Sciatic nerve (tissue), 2 donors: Measurements from ENCODE around the gene RALA. TPM values are rescaled to one million over a fixed set of nuclear protein-coding genes. Genes with fewer than 3 reads are reported as not detected.
"Not testable (repeated sequence)": the region's sequence is repeated elsewhere in the genome, so short reads cannot be mapped to it uniquely, and the experiment has no call there.

Experiments
- ATAC-seq: fragments of 200-7000 bp; cut with Tn5 transposase; one replicate; pipeline ENCODE4 v1.9.1; 2020; ENCODE audit warnings: mild to moderate bottlenecking, moderate library complexity
- DNase-seq: peaks from one replicate; pipeline ENCODE4 v3.0.0-alpha.2; 2020; ENCODE audit warnings: low spot score
- intact Hi-C: fragments of 100-400 bp; cut with DNase I; formaldehyde crosslinking; loops from one replicate; pipeline ENCODE4 v1.14.2; 2022
- total RNA-seq: library from RNA; stranded (reverse); fragmentation: NEBNext Ultra II Directional; extraction: Animal tissue kit (Norgen Biotek cat#: 25700); gene quantifications from one replicate; pipeline ENCODE4 v1.2.1, GENCODE V29; 2021
- donor health status: DM: no; HTN: no; CAD: no.
- donor health status: DM: no; HTN: no; CAD: no.

The RALA gene
- total RNA-seq, 1 donor from 2014 or later: 35.0 TPM

DNA sequence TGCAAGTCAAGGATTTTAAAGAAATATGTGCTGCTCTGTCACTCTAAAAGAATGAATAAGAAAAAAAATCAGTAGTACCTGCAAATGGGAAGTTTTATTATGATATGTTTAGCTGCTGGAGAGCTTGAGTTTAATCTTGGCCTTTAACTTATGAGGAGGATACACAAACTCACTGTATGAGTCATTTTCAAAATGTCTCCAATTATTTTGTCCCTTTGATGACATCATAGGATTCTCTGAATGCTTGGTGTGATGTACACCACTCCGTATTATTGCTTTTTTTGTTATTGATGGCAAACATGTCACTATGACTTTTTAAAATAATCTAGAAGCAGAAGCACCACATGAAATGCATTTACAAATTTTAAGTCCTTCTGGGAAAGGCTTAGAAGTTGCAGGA is 125.8 kb downstream of the RALA start:
- intact Hi-C loops: loop anchor here (10.0 kb wide), 1 partner anchor 164 kb away; no protein-coding TSS in a partner anchor
- DNase-seq (no peak), ATAC-seq (no peak)

DNA sequence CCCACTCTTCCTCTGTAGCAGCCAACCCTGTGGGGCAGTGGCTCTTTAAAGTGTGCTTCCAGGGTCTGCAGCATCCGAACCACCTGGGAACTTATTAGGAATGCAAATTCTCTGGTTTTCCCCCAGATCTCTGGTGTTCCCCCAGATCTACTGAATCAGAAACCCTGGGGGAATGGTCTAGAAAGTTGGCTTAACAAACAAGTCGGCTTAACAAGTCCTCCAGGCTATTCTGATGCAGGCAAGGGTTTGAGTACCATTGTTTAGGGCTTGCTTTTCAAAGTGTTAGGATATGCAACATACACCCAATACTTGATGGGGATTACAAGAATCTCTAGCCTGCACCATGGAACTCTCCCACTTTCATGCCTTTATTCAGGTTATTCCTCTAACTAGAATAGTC is 126.3 kb downstream of the RALA start:
- intact Hi-C loops: loop anchor here (10.0 kb wide), 1 partner anchor 165 kb away; no protein-coding TSS in a partner anchor
- DNase-seq (no peak), ATAC-seq (no peak)

DNA sequence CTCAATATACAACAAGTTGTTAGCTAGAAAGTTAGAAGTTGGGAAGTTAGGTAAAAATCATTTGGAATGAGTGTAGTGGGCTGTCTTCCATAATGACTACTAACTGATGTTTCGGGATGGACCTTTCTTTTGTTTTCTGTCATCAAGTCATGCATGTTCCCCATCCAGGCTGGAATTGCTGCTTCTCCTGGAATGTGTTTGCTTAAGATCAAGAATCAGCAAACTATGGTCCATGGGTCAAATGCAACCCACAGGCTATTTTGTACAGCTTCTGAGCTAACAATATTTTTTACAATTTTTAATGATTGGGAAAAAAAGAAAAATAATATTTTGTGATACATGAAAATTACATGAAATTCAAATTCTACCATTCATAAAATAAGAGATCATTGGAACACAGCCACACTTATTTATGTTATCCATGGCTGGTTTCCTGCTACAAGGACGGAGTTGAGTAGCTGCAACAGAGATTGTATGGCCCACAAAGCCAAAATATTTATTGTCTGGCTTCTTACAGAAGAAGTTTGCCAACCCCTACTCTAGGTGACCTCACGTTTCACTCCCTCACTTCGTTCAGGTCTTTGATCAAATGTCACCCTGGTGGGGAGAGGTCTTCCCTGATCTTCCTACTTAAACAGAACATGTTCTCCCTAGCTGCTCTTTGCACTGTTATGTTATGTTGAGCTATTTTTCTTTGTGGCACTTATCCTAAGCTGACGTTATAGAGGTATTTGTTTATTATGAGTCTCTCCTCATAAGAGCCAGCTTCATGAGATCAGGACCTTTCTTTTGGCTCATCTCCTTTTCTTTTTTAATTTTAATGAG is 127.1 kb downstream of the RALA start:
- DNase-seq (no peak), ATAC-seq (no peak)
- intact Hi-C loops: no loop called here

DNA sequence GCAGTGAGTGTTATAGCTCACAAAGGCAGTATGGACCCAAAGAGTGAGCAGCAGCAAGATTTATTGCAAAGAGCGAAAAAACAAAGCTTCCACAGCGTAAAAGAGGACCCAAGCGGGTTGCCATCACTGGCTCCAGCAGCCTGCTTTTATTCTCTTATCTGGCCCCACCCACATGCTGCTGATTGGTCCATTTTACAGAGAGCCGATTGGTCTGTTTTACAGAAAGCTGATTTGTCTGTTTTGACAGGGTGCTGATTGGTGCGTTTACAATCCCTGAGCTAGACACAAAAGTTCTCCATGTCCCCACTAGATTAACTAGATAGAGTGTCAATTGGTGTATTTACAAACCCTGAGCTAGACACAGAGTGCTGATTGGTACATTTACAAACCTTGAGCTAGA is 129.9 kb downstream of the RALA start:
- intact Hi-C loops, DNase-seq, ATAC-seq: not testable (repeated sequence)

DNA sequence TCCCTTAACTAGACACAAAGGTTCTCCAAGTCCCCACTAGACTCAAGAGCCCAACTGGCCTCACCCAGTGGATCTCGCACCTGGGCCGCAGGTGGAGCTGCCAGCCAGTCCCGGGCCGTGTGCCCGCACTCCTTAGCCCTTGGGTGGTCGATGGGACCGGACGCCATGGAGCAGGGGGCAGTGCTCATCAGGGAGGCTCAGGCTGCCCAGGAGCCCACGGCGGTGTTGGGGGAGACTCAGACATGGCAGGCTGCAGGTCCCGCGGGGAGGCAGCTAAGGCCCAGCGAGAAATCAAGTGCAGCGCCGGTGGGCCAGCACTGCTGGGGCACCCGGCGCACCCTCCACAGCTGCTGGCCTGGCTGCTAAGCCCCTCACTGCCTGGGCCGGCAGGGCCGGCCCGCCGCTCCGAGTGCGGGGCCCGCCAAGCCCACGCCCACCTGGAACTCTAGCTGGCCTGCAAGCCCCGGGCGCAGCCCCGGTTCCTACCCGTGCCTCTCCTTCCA is 130.5 kb downstream of the RALA start:
- no peak for ATAC-seq
- intact Hi-C loops: no loop called here
- DNase-seq: no peak

DNA sequence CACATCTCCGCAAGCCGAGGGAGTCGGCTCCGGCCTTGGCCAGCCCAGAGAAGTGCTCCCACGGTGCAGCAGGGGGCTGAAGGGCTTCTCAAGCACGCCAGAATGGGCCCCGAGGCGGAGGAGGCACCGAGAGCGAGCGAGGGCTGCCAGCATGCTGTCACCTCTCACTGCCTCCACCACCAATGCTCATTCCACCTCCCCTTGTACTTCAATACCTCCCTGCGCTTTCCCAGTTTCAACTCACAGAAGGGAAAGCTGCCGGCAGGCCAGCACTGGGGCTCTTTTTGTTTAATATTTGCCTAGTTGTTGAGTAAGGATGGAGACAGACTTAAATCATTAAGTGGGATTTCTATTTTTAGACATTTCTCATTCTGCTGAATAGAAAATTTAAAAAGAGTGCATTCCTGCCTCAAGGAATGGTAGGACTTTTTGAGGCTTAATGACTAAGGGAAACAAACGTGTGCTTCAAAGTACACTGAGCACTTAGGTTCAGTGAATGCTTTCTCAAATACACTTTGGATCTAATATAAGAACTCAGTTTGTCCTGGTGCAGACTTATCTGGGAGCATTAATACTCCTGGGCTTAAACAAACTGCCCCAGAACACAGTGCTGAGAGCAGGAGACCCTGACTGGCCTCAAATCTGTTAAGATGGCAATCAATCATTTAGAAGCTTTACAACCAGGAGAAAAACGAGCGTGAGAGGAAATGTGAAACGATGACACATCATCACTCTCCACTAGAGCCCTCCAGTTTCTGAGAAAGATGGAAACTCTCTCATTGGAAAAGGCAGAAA is 131.2 kb downstream of the RALA start:
- peak; percentile 18 for ATAC-seq
- DNase-seq: no peak
- intact Hi-C loops: no loop called here

DNA sequence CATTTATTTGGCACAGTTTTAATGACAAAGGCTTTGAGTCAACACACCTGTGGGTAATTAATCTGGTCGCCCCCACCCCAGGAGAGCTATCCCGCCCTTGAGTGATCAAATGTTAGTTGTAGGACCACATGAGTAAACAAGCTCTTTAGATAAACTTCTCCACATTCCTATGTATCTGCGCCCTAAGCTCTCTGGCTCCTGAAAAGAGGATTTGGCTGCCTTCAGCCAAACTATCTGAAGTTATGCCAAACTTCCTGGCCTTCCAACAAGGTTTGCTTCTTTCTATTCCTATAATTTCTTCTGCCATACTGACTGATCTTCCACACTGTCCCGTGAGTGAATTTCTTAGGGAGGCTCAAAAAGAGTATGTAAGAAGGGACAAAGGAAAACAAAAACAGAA is 134.2 kb downstream of the RALA start:
- intact Hi-C loops: no loop called here
- DNase-seq (no peak), ATAC-seq (peak; percentile 47)

Other genes with a start within 250 kb of the RALA start
- 23.1 TPM for gene YAE1, start 57.2 kb upstream of the RALA start, total RNA-seq